SK-N-MC (cell line): Measurements from ENCODE around the gene CLEC2A.

Experiments used
- EZH2 ChIP-seq: fragments of 200-600 bp; sonication (generic); IDR thresholded peaks from one replicate; pipeline ENCODE4 v1.6.1; 2017; ENCODE audit warnings: antibody characterized with exemption
- FOXP2 ChIP-seq: optimal IDR thresholded peaks from 2 replicates; pipeline ENCODE3; 2011; ENCODE audit warnings: mild to moderate bottlenecking, moderate library complexity; ENCODE audit not compliant: insufficient read depth; ENCODE audit errors: extremely low read length, control extremely low read depth
- POLR2AphosphoS5 ChIP-seq: IDR thresholded peaks from 2 replicates; pipeline ENCODE4 v1.6.1; 2012; ENCODE audit warnings: mild to moderate bottlenecking, low read depth, low read length, borderline replicate concordance

DNA sequence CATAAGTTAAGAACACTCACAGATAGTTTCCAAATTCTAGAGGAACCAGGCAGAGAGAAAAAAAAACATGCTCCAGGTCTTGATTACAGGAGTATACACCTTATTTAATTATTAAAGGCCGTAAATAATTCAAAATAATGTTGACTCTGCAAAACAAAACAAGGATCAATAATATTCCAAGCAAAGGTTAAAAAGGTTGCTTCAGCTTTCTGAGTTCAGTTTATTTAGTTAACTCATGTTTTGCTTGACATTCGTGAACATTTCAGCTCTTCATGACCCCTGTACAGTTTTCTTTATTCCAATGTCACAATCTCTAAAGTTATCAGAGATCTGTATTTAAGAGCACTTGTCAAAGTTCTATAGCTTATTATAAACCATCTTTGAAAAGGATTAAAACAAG is 31.2 kb downstream of the CLEC2A start:
- TF ChIP-seq EZH2 (no peak), POLR2AphosphoS5 (no peak), FOXP2 (no peak)
